HG03432 (cell line): ENCODE data around the gene ME2.
"Not testable (repeated sequence)": the region's sequence is repeated elsewhere in the genome, so short reads cannot be mapped to it uniquely, and the experiment has no call there.

Experiments used
- ATAC-seq: cut with Tn5 transposase; IDR thresholded peaks from one replicate; pipeline ENCODE4 v1.9.1; 2021; ENCODE audit warnings: mild to moderate bottlenecking, moderate library complexity; ENCODE audit not compliant: unreplicated experiment

ME2 gene

GRCh38 chr18:50859793-50860555 lies 18.9 kb upstream of the ME2 start:
- no peak for ATAC-seq

GRCh38 chr18:50861617-50862016 lies 17.3 kb upstream of the ME2 start:
- no peak for ATAC-seq

GRCh38 chr18:50862401-50862800 lies 16.5 kb upstream of the ME2 start:
- ATAC-seq = no peak

GRCh38 chr18:50863840-50864375 lies 15.0 kb upstream of the ME2 start:
- no peak for ATAC-seq

GRCh38 chr18:50866765-50867164 lies 12.2 kb upstream of the ME2 start:
- ATAC-seq = no peak

GRCh38 chr18:50869150-50869549 lies 9.8 kb upstream of the ME2 start:
- ATAC-seq = no peak

- no peak for ATAC-seq
Observed at GRCh38 chr18:50870138-50870845, 8.6 kb upstream of the ME2 start.

- no peak for ATAC-seq
Observed at GRCh38 chr18:50871846-50872245, 7.1 kb upstream of the ME2 start.

- ATAC-seq = no peak
Observed at GRCh38 chr18:50875966-50876536, 2.9 kb upstream of the ME2 start.

GRCh38 chr18:50877545-50878265 lies 1.2 kb upstream of the ME2 start:
- no peak for ATAC-seq

- peak; percentile 8 for ATAC-seq
Observed at GRCh38 chr18:50879302-50880118, 592 bp downstream of the ME2 start.

GRCh38 chr18:50880119-50880465 lies 1.2 kb downstream of the ME2 start:
- ATAC-seq = no peak

GRCh38 chr18:50880944-50881343 lies 2.0 kb downstream of the ME2 start:
- not testable (repeated sequence) for ATAC-seq

- ATAC-seq = no peak
Observed at GRCh38 chr18:50886929-50887328, 8.0 kb downstream of the ME2 start.

GRCh38 chr18:50895350-50896045 lies 16.6 kb downstream of the ME2 start:
- no peak for ATAC-seq

- no peak for ATAC-seq
Observed at GRCh38 chr18:50896093-50896492, 17.2 kb downstream of the ME2 start.

- ATAC-seq = no peak
Observed at GRCh38 chr18:50898919-50899318, 20.0 kb downstream of the ME2 start.

- no peak for ATAC-seq
Observed at GRCh38 chr18:50902797-50903196, 23.9 kb downstream of the ME2 start.

GRCh38 chr18:50906843-50907242 lies 27.9 kb downstream of the ME2 start:
- no peak for ATAC-seq

GRCh38 chr18:50909261-50909660 lies 30.3 kb downstream of the ME2 start:
- ATAC-seq = no peak
